AG04450 (cell line): ENCODE results near the gene RASSF1. TPM values are rescaled to one million over a fixed set of nuclear protein-coding genes. Genes with fewer than 3 reads are reported as not detected.

Experiments
- CTCF ChIA-PET: fragments of 300-600, 350-600 bp; formaldehyde crosslinking; extraction: SDS; loops from one replicate; lab custom pipeline; 2022; ENCODE audit warnings: antibody characterized with exemption, inconsistent platforms; lab: Charles Lee
- POLR2A ChIA-PET: fragments of 350-600 bp; formaldehyde crosslinking; extraction: SDS; loops from one replicate; lab custom pipeline; 2021; ENCODE audit warnings: antibody characterized with exemption, inconsistent platforms; lab: Yijun Ruan, JAX
- DNase-seq: peaks from one replicate; pipeline ENCODE4 v3.0.0-alpha.2; 2011; ENCODE audit warnings: low read depth, low spot score
- H3K27ac ChIP-seq: one replicate; pipeline ENCODE4 v1.5.1; 2012; ENCODE audit warnings: low read depth, low read length, control low read depth
- H3K27me3 ChIP-seq: one replicate; pipeline ENCODE4 v1.6.0; 2012; ENCODE audit warnings: low read length; ENCODE audit not compliant: control insufficient read depth, insufficient read depth
- H3K4me3 ChIP-seq: 2 replicates; pipeline ENCODE4 v1.5.1; 2011; ENCODE audit warnings: mild to moderate bottlenecking, low read depth, low read length, control low read depth
- H3K9me3 ChIP-seq: 2 replicates; pipeline ENCODE4 v1.5.1; 2012; ENCODE audit warnings: low read length; ENCODE audit not compliant: control insufficient read depth, insufficient read depth
- CTCF ChIP-seq: IDR thresholded peaks from 2 replicates; pipeline ENCODE4 v1.5.1; 2011; ENCODE audit warnings: low read depth, low read length, control low read depth, inconsistent platforms
- polyA plus RNA-seq: library from polyadenylated mRNA; depleted of rRNA; stranded (reverse); fragments of >200 nt; gene quantifications from 2 replicates; pipeline ENCODE4 v1.2.3, GENCODE V29; 2011

Gene RASSF1
- polyA plus RNA-seq, 1 experiment = 25.1 TPM

GRCh38 chr3:50299638-50299928, 41.1 kb downstream of the RASSF1 start:
- H3K27ac ChIP-seq = peak overlapping the region; percentile 25
- no peaks in the 10 kb centered on the region; the same call in 1 of the 2 replicates for H3K9me3 ChIP-seq
- DNase-seq = no peak
- no peaks in the 10 kb centered on the region for H3K27me3 ChIP-seq
- ChIA-PET POLR2A (interaction anchor here (0.5 to 1.3 kb wide), 9 partner anchors 16 to 1273 kb away, joined by 3 to 5 read pairs (median 4); partner anchors contain the start of genes CYB561D2, GNAI2 and NPRL2), CTCF (interaction anchor here (1.4 to 1.5 kb wide), 2 partner anchors 25 to 53 kb away, joined by 5 to 10 read pairs; no protein-coding TSS in a partner anchor)
- peak overlapping the region; percentile 66 for H3K4me3 ChIP-seq
- TF ChIP-seq CTCF = no peak

GRCh38 chr3:50298836-50299637, 41.6 kb downstream of the RASSF1 start, which contains the start of the genes HYAL3 and NAA80:
Gene HYAL3 (minus strand): TSS chr3:50299405. CDS start chr3:50295602, 3,803 bp downstream.
Gene NAA80 (minus strand): TSS chr3:50299405. CDS start chr3:50297463, 1,942 bp downstream.
- peak; percentile 99 for DNase-seq
- ChIA-PET CTCF (interaction anchor here (1.4 to 1.5 kb wide), 2 partner anchors 25 to 53 kb away, joined by 5 to 10 read pairs; no protein-coding TSS in a partner anchor), POLR2A (interaction anchor here (0.5 to 1.3 kb wide), 11 partner anchors 11 to 1273 kb away, joined by 3 to 5 read pairs (median 4); partner anchors contain the start of genes CYB561D2, GNAI2 and NPRL2)
- Histone ChIP-seq H3K9me3 (no peaks in the 10 kb centered on the region; the same call in 1 of the 2 replicates), H3K27me3 (no peaks in the 10 kb centered on the region), H3K27ac (peak within 1 kb of the TSS; percentile 62), H3K4me3 (peak within 1 kb of the TSS; percentile 74)
- TF ChIP-seq CTCF = peak; percentile 27

GRCh38 chr3:50297896-50298725, 42.5 kb downstream of the RASSF1 start:
- peak overlapping the region; percentile 62 for H3K27ac ChIP-seq
- DNase-seq = no peak
- no peaks in the 10 kb centered on the region for H3K27me3 ChIP-seq
- peak overlapping the region; percentile 74 for H3K4me3 ChIP-seq
- ChIA-PET POLR2A (interaction anchor here (1.0 kb wide), 1 partner anchor 10 kb away, joined by 3 read pairs; no protein-coding TSS in a partner anchor), CTCF (interaction anchor here (1.6 kb wide), 1 partner anchor 51 kb away, joined by 4 read pairs; no protein-coding TSS in a partner anchor)
- no peaks in the 10 kb centered on the region; the same call in 1 of the 2 replicates for H3K9me3 ChIP-seq
- TF ChIP-seq CTCF = 0 out of 2 replicates have a peak, but pooled peaks have one; percentile 20

GRCh38 chr3:50297384-50297775, 43.3 kb downstream of the RASSF1 start:
- ChIA-PET POLR2A (no interaction called here), CTCF (interaction anchor here (0.7 to 1.6 kb wide), 2 partner anchors 51 to 71 kb away, joined by 3 to 4 read pairs; no protein-coding TSS in a partner anchor)
- Histone ChIP-seq H3K9me3 (no peaks in the 10 kb centered on the region; the same call in 1 of the 2 replicates), H3K27ac (no peak overlapping the region), H3K4me3 (no peak overlapping the region), H3K27me3 (no peaks in the 10 kb centered on the region)
- DNase-seq = no peak
- TF ChIP-seq CTCF = no peak
